Measurements from ENCODE around the gene SHISA6. TPM values are rescaled to one million over a fixed set of nuclear protein-coding genes. Genes with fewer than 3 reads are reported as not detected.

Gene SHISA6
- total RNA-seq, 1 donor from 2014 or later, result not detected

DNA sequence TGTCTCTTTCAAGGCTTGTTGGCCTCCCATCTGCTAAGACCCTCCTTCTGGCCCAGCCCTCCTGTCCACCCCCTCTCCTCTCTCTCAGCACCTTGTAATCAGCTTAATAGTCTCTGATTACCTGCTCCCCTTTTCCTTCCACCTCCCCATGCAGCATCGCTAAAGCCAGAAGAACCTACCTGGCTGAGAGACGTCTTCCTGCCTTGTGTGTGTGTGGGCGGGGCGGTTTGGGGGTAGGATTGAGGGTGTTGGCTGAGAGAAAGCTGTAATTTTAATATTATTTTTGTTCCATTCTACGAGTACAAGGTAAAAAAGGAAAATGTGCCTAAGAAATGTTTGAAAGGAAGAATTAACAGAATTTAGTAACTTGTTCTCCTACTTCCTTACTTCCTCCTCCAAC lies 360.6 kb downstream of the SHISA6 start:
- H3K9me3 Mint-ChIP-seq (ENCODE audit: unreplicated experiment), result peaks cover 9% of the 10 kb centered on the region

DNA sequence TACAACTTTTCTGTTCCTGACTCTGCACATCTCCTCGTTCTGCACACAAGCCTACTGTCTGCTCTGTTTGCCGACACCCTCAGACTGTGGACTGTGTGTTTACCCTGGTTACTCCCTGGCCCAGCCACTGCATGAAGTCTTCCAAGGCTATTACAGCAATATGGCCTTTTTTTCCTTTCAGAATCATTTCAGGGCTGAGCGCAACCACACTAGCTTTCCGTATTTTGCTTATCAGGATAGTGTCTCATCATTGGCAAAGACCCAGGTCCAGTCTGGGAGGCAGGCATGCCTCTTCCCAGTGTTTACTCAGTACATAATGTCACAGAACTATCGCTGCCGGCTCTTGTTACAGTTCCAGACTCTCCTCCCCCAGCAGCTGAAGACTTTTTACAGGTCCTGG lies 367.4 kb downstream of the SHISA6 start:
- H2AFZ ChIP-seq (ENCODE audit: low read depth, low read length), result no peak overlapping the region
- no peak for TF ChIP-seq EZH2 (IDR thresholded peaks at IDR 0.05; ENCODE audit: insufficient read depth, low read length)
- TF ChIP-seq, protein P1, sequence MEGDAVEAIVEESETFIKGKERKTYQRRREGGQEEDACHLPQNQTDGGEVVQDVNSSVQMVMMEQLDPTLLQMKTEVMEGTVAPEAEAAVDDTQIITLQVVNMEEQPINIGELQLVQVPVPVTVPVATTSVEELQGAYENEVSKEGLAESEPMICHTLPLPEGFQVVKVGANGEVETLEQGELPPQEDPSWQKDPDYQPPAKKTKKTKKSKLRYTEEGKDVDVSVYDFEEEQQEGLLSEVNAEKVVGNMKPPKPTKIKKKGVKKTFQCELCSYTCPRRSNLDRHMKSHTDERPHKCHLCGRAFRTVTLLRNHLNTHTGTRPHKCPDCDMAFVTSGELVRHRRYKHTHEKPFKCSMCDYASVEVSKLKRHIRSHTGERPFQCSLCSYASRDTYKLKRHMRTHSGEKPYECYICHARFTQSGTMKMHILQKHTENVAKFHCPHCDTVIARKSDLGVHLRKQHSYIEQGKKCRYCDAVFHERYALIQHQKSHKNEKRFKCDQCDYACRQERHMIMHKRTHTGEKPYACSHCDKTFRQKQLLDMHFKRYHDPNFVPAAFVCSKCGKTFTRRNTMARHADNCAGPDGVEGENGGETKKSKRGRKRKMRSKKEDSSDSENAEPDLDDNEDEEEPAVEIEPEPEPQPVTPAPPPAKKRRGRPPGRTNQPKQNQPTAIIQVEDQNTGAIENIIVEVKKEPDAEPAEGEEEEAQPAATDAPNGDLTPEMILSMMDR (IDR thresholded peaks at IDR 0.05; ENCODE audit: insufficient read depth, low read depth, low read length), result no peak
- no peaks in the 10 kb centered on the region for H3K27me3 Mint-ChIP-seq (ENCODE audit: low read depth, unreplicated experiment)
- no peak for DNase-seq (ENCODE audit: low read depth)
- no peaks in the 10 kb centered on the region for H3K4me1 Mint-ChIP-seq (ENCODE audit: low read depth, unreplicated experiment)
- no peak overlapping the region for H3K27ac ChIP-seq (ENCODE audit: low read depth, low read length)
- H3K9me3 ChIP-seq (ENCODE audit: insufficient read depth, low read depth, low read length), result peaks cover 3% of the 10 kb centered on the region
- no peaks in the 10 kb centered on the region for H3K27me3 ChIP-seq (ENCODE audit: insufficient read depth, low read length)
- H3K36me3 Mint-ChIP-seq (ENCODE audit: low read depth, unreplicated experiment), result no peaks in the 10 kb centered on the region
- no peaks in the 10 kb centered on the region for H3K36me3 ChIP-seq (ENCODE audit: insufficient read depth, low read length)
- H3K9me3 Mint-ChIP-seq (ENCODE audit: unreplicated experiment), result peaks cover 7% of the 10 kb centered on the region
- H3K4me2 ChIP-seq (ENCODE audit: low read length), result no peak overlapping the region
- no peak overlapping the region for H3K27ac Mint-ChIP-seq (ENCODE audit: unreplicated experiment)
- no peaks in the 10 kb centered on the region for H4K20me1 ChIP-seq (ENCODE audit: insufficient read depth, low read length)
- no peak overlapping the region for H3K4me3 Mint-ChIP-seq (ENCODE audit: unreplicated experiment)
- no peak for FAIRE-seq
- H3K79me2 ChIP-seq (ENCODE audit: insufficient read depth, low read length), result no peaks in the 10 kb centered on the region
- no peak overlapping the region for H3K4me3 ChIP-seq (ENCODE audit: insufficient read depth, low read depth, low read length)
- H3K4me1 ChIP-seq (ENCODE audit: insufficient read depth, low read length), result no peaks in the 10 kb centered on the region
- no peak overlapping the region for H3K9ac ChIP-seq (ENCODE audit: low read length)

More for the DNA sequence above, 360.6 kb downstream of the SHISA6 start:
- no peaks in the 10 kb centered on the region for H3K4me1 ChIP-seq (ENCODE audit: insufficient read depth, low read length)
- Mint-ChIP-seq H3K4me3 (ENCODE audit: unreplicated experiment) (no peak overlapping the region), H3K4me1 (ENCODE audit: low read depth, unreplicated experiment) (no peaks in the 10 kb centered on the region), H3K27ac (ENCODE audit: unreplicated experiment) (no peak overlapping the region), H3K27me3 (ENCODE audit: low read depth, unreplicated experiment) (no peaks in the 10 kb centered on the region), H3K36me3 (ENCODE audit: low read depth, unreplicated experiment) (no peaks in the 10 kb centered on the region)
- no peak overlapping the region for H2AFZ ChIP-seq (ENCODE audit: low read depth, low read length)
- no peak for DNase-seq (ENCODE audit: low read depth)
- no peaks in the 10 kb centered on the region for H3K36me3 ChIP-seq (ENCODE audit: insufficient read depth, low read length)
- no peak overlapping the region for H3K4me2 ChIP-seq (ENCODE audit: low read length)
- no peak for FAIRE-seq
- H4K20me1 ChIP-seq (ENCODE audit: insufficient read depth, low read length), result no peaks in the 10 kb centered on the region
- H3K4me3 ChIP-seq (ENCODE audit: insufficient read depth, low read depth, low read length), result no peak overlapping the region
- H3K9me3 ChIP-seq (ENCODE audit: insufficient read depth, low read depth, low read length), result no peaks in the 10 kb centered on the region
- no peak overlapping the region for H3K9ac ChIP-seq (ENCODE audit: low read length)
- H3K79me2 ChIP-seq (ENCODE audit: insufficient read depth, low read length), result no peaks in the 10 kb centered on the region
- TF ChIP-seq EZH2 (IDR thresholded peaks at IDR 0.05; ENCODE audit: insufficient read depth, low read length), result no peak
- TF ChIP-seq, protein P1 (IDR thresholded peaks at IDR 0.05; ENCODE audit: insufficient read depth, low read depth, low read length), result no peak
- no peak overlapping the region for H3K27ac ChIP-seq (ENCODE audit: low read depth, low read length)
- H3K27me3 ChIP-seq (ENCODE audit: insufficient read depth, low read length), result no peaks in the 10 kb centered on the region

DNA sequence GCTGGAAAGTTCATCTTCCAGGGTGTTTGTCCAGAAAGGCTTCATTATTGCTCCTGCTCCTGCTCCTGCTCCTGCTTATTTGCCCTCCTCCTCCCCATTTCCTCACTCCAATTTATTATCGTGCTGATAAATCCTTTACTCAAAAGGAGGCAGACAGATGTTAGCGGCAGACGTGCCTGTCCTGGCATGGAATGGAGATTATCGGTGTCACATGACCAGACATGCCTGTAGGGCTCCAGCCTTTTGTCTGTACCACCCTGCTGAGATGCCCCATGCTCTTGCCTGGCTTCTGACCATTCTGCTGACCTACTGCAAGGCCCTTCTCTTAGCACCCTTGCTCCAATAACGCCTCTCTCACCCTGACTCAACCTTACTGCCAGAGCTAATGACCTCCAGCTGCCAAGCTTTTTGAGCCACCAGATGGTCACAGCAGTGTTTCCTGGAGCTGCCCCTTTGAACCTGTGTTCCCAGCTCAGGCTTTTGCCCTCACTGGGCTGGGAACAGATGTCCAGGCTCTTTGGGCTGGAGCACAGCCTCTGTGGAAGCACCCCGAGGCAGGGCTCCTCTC lies 370.1 kb downstream of the SHISA6 start:
- peaks cover 7% of the 10 kb centered on the region for H3K9me3 Mint-ChIP-seq (ENCODE audit: unreplicated experiment)
- DNase-seq (ENCODE audit: low read depth), result no peak
- no peak for FAIRE-seq

More for the DNA sequence above, 370.1 kb downstream of the SHISA6 start:
- H3K4me1 Mint-ChIP-seq (ENCODE audit: low read depth, unreplicated experiment), result no peaks in the 10 kb centered on the region
- H3K27me3 Mint-ChIP-seq (ENCODE audit: low read depth, unreplicated experiment), result no peaks in the 10 kb centered on the region
- no peak overlapping the region for H3K4me2 ChIP-seq (ENCODE audit: low read length)
- H3K4me3 ChIP-seq (ENCODE audit: insufficient read depth, low read depth, low read length), result no peak overlapping the region
- no peaks in the 10 kb centered on the region for H3K36me3 ChIP-seq (ENCODE audit: insufficient read depth, low read length)
- H2AFZ ChIP-seq (ENCODE audit: low read depth, low read length), result no peak overlapping the region
- H3K9me3 ChIP-seq (ENCODE audit: insufficient read depth, low read depth, low read length), result peaks cover 3% of the 10 kb centered on the region
- no peaks in the 10 kb centered on the region for H3K79me2 ChIP-seq (ENCODE audit: insufficient read depth, low read length)
- H3K4me1 ChIP-seq (ENCODE audit: insufficient read depth, low read length), result no peaks in the 10 kb centered on the region
- no peak for TF ChIP-seq EZH2 (IDR thresholded peaks at IDR 0.05; ENCODE audit: insufficient read depth, low read length)
- H4K20me1 ChIP-seq (ENCODE audit: insufficient read depth, low read length), result no peaks in the 10 kb centered on the region
- no peaks in the 10 kb centered on the region for H3K27me3 ChIP-seq (ENCODE audit: insufficient read depth, low read length)
- H3K27ac Mint-ChIP-seq (ENCODE audit: unreplicated experiment), result no peak overlapping the region
- H3K9ac ChIP-seq (ENCODE audit: low read length), result no peak overlapping the region
- no peak overlapping the region for H3K4me3 Mint-ChIP-seq (ENCODE audit: unreplicated experiment)
- no peak overlapping the region for H3K27ac ChIP-seq (ENCODE audit: low read depth, low read length)
- no peaks in the 10 kb centered on the region for H3K36me3 Mint-ChIP-seq (ENCODE audit: low read depth, unreplicated experiment)

Data from astrocyte (in vitro differentiated cells and primary cell).